ENCODE results near the gene TM4SF4. TPM values are rescaled to one million over a fixed set of nuclear protein-coding genes. Genes with fewer than 3 reads are reported as not detected.

Gene TM4SF4
- total and polyA plus RNA-seq, 2 donors (not counting 1 experiment from before 2014, with no cell fraction given) = 1.7 TPM

- no peak overlapping the region for H3K4me3 ChIP-seq (replicated peaks in 1 of 4; ENCODE audit: control extremely low read depth in 1 of 4, insufficient read depth in 1 of 4, low read depth in 3 of 4, low read length in 4 of 4)
- no peak overlapping the region for H3K4me2 ChIP-seq (ENCODE audit: extremely low read depth, insufficient read depth, low read length)
- no peaks in the 10 kb centered on the region for H3K36me3 ChIP-seq (ENCODE audit: control insufficient read depth, insufficient read depth, low read length)
- no peaks in the 10 kb centered on the region for H4K20me1 ChIP-seq (ENCODE audit: control insufficient read depth, extremely low read depth, insufficient read depth, low read length)
- peak; percentile 52 to 71 for DNase-seq (ENCODE audit: low read depth in 2 of 2)
- H3K4me1 ChIP-seq (ENCODE audit: control insufficient read depth, extremely low read depth, insufficient read depth, low read length) = peaks cover 3% of the 10 kb centered on the region
- no peak overlapping the region for H2AFZ ChIP-seq (ENCODE audit: low read length)
- no peaks in the 10 kb centered on the region for H3K9me3 ChIP-seq (ENCODE audit: control insufficient read depth, insufficient read depth, low read depth, low read length)
- H3K79me2 ChIP-seq (ENCODE audit: control insufficient read depth, insufficient read depth, low read length) = no peaks in the 10 kb centered on the region
- TF ChIP-seq CTCF (conservative IDR thresholded peaks at IDR 0.05 in 1 of 2, IDR thresholded peaks at IDR 0.05 in 1 of 2; ENCODE audit: low read depth in 1 of 2, low read length in 2 of 2) = peak; percentile 68 to 74
- TF ChIP-seq EZH2 (IDR thresholded peaks at IDR 0.05; ENCODE audit: low read length, missing control alignments) = no peak
- H3K9ac ChIP-seq (ENCODE audit: insufficient read depth, low read length) = no peak overlapping the region
- H3K27ac ChIP-seq (ENCODE audit: insufficient read depth, low read length) = no peak overlapping the region
- no peaks in the 10 kb centered on the region for H3K27me3 ChIP-seq (ENCODE audit: control insufficient read depth, insufficient read depth, low read length)
These were observed 37.7 kb downstream of the TM4SF4 start for GRCh38 chr3:149512073-149512782.

- H3K27ac ChIP-seq (ENCODE audit: insufficient read depth, low read length) = no peak overlapping the region
- no peaks in the 10 kb centered on the region for H3K27me3 ChIP-seq (ENCODE audit: control insufficient read depth, insufficient read depth, low read length)
- H2AFZ ChIP-seq (ENCODE audit: low read length) = no peak overlapping the region
- no peak overlapping the region for H3K9ac ChIP-seq (ENCODE audit: insufficient read depth, low read length)
- no peak for DNase-seq (ENCODE audit: low read depth in 2 of 2)
- TF ChIP-seq EZH2 (IDR thresholded peaks at IDR 0.05; ENCODE audit: low read length, missing control alignments) (no peak), CTCF (conservative IDR thresholded peaks at IDR 0.05 in 1 of 2, IDR thresholded peaks at IDR 0.05 in 1 of 2; ENCODE audit: low read depth in 1 of 2, low read length in 2 of 2) (no peak)
- no peak overlapping the region for H3K4me3 ChIP-seq (replicated peaks in 1 of 4; ENCODE audit: control extremely low read depth in 1 of 4, insufficient read depth in 1 of 4, low read depth in 3 of 4, low read length in 4 of 4)
- no peaks in the 10 kb centered on the region for H4K20me1 ChIP-seq (ENCODE audit: control insufficient read depth, extremely low read depth, insufficient read depth, low read length)
- H3K4me2 ChIP-seq (ENCODE audit: extremely low read depth, insufficient read depth, low read length) = no peak overlapping the region
- no peaks in the 10 kb centered on the region for H3K36me3 ChIP-seq (ENCODE audit: control insufficient read depth, insufficient read depth, low read length)
- no peaks in the 10 kb centered on the region for H3K79me2 ChIP-seq (ENCODE audit: control insufficient read depth, insufficient read depth, low read length)
- H3K4me1 ChIP-seq (ENCODE audit: control insufficient read depth, extremely low read depth, insufficient read depth, low read length) = no peaks in the 10 kb centered on the region
- no peaks in the 10 kb centered on the region for H3K9me3 ChIP-seq (ENCODE audit: control insufficient read depth, insufficient read depth, low read depth, low read length)
These were observed 40.0 kb downstream of the TM4SF4 start for GRCh38 chr3:149514471-149514870.

- H4K20me1 ChIP-seq (ENCODE audit: control insufficient read depth, extremely low read depth, insufficient read depth, low read length) = no peaks in the 10 kb centered on the region
- TF ChIP-seq EZH2 (IDR thresholded peaks at IDR 0.05; ENCODE audit: low read length, missing control alignments) (no peak), CTCF (conservative IDR thresholded peaks at IDR 0.05 in 1 of 2, IDR thresholded peaks at IDR 0.05 in 1 of 2; ENCODE audit: low read depth in 1 of 2, low read length in 2 of 2) (no peak)
These were observed 40.8 kb downstream of the TM4SF4 start for GRCh38 chr3:149515249-149515648.

More at GRCh38 chr3:149515249-149515648, 40.8 kb downstream of the TM4SF4 start:
- no peaks in the 10 kb centered on the region for H3K4me1 ChIP-seq (ENCODE audit: control insufficient read depth, extremely low read depth, insufficient read depth, low read length)
- no peaks in the 10 kb centered on the region for H3K9me3 ChIP-seq (ENCODE audit: control insufficient read depth, insufficient read depth, low read depth, low read length)
- H3K4me2 ChIP-seq (ENCODE audit: extremely low read depth, insufficient read depth, low read length) = no peak overlapping the region
- H3K27ac ChIP-seq (ENCODE audit: insufficient read depth, low read length) = no peak overlapping the region
- H3K27me3 ChIP-seq (ENCODE audit: control insufficient read depth, insufficient read depth, low read length) = no peaks in the 10 kb centered on the region
- no peak overlapping the region for H2AFZ ChIP-seq (ENCODE audit: low read length)
- no peaks in the 10 kb centered on the region for H3K36me3 ChIP-seq (ENCODE audit: control insufficient read depth, insufficient read depth, low read length)
- no peaks in the 10 kb centered on the region for H3K79me2 ChIP-seq (ENCODE audit: control insufficient read depth, insufficient read depth, low read length)
- DNase-seq (ENCODE audit: low read depth in 2 of 2) = no peak
- no peak overlapping the region for H3K9ac ChIP-seq (ENCODE audit: insufficient read depth, low read length)
- H3K4me3 ChIP-seq (replicated peaks in 1 of 4; ENCODE audit: control extremely low read depth in 1 of 4, insufficient read depth in 1 of 4, low read depth in 3 of 4, low read length in 4 of 4) = no peak overlapping the region
